ENCODE data around the gene CSKMT. TPM values are rescaled to one million over a fixed set of nuclear protein-coding genes. Genes with fewer than 3 reads are reported as not detected.
"Not testable (repeated sequence)": the region's sequence is repeated elsewhere in the genome, so short reads cannot be mapped to it uniquely, and the experiment has no call there.

CSKMT gene, protein sequence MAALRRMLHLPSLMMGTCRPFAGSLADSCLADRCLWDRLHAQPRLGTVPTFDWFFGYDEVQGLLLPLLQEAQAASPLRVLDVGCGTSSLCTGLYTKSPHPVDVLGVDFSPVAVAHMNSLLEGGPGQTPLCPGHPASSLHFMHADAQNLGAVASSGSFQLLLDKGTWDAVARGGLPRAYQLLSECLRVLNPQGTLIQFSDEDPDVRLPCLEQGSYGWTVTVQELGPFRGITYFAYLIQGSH
- total RNA-seq, result not detected

DNA sequence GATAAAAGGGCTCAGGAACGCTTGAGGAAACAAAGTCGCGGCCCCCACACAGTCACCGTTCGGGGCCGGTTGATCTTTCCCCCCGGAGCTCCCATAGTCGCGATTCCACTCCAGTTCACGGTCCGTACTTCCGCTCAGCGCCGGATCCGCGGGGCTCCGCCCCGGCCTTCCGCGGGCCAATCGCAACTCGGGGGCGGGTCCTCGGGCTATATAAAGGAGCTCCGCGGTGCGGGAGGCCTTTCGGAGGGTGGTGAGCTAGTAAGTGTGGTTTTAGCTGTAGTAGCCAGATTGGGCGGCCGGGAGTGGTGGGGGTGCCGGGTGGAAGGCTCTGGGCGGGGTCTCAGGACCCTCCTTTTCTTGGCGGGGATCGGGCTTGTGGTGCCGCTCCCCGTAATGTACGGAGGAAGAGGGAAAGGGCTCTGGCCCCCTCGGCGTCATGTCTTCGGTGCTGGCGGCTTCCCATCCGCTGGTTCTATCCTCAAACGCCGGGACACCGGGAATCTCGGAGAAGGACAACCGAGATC, at the start of gene CSKMT, which contains the start of gene C11orf98:
Gene CSKMT, plus strand, starts transcription at position 238 of the 524 bp plus-strand sequence. CDS start 568 bp downstream, outside the sequence.
Gene C11orf98, minus strand, starts transcription at position 136 of the 524 bp plus-strand sequence. Its CDS starts 41 bp downstream, at position 95.
- Histone ChIP-seq H3K4me1 (peaks cover 10 to 20% of the 10 kb centered on the region in 2 donors), H3K4me3 (peak within 1 kb of the TSS; percentile 71 to 93), H3K27me3 (no peaks in the 10 kb centered on the region), H3K36me3 (peaks cover 3 to 11% of the 10 kb centered on the region in 2 donors), H3K9me3 (no peaks in the 10 kb centered on the region), H3K27ac (peak within 1 kb of the TSS; percentile 80 to 89)
- TF ChIP-seq, protein P1, sequence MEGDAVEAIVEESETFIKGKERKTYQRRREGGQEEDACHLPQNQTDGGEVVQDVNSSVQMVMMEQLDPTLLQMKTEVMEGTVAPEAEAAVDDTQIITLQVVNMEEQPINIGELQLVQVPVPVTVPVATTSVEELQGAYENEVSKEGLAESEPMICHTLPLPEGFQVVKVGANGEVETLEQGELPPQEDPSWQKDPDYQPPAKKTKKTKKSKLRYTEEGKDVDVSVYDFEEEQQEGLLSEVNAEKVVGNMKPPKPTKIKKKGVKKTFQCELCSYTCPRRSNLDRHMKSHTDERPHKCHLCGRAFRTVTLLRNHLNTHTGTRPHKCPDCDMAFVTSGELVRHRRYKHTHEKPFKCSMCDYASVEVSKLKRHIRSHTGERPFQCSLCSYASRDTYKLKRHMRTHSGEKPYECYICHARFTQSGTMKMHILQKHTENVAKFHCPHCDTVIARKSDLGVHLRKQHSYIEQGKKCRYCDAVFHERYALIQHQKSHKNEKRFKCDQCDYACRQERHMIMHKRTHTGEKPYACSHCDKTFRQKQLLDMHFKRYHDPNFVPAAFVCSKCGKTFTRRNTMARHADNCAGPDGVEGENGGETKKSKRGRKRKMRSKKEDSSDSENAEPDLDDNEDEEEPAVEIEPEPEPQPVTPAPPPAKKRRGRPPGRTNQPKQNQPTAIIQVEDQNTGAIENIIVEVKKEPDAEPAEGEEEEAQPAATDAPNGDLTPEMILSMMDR (IDR thresholded peaks at IDR 0.05), result peak in 1 of 3 experiments; percentile 4
- peak; percentile 82 to 96 for DNase-seq (ENCODE audit: low spot score in 2 of 2)
- intact Hi-C loops (cut with DNase I), result loop anchor here (1.0 to 2.0 kb wide), 5 partner anchors 12 to 64 kb away; partner anchors contain the start of genes EML3, INTS5, ROM1 and TTC9C

DNA sequence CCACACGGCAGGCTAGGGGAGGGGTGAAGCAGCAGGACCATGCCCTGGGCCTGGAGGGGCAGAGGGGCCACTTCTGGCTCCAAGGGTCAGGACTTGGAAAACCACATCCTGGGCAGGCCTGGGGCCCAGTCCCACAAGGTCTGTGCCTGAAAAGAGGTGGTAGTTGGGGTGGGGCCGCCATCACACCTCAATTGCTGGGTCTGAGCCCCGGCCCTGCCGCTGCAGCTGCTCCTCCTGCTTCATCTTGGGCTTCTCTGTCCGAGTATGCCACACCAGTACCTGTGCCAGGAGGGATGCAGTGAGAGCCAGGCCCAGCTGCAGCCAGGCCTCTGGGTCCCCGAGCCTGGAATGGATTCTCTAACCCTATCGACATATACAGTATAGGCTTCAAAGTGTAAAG, 49.6 kb upstream of the CSKMT start:
- H3K9me3 ChIP-seq, result no peaks in the 10 kb centered on the region
- H3K36me3 ChIP-seq, result peaks cover 18 to 28% of the 10 kb centered on the region in 2 donors
- no peak overlapping the region for H3K27ac ChIP-seq
- intact Hi-C loops (cut with DNase I), result no loop called here
- no peaks in the 10 kb centered on the region for H3K27me3 ChIP-seq
- H3K4me3 ChIP-seq, result no peak overlapping the region
- peaks cover 9 to 22% of the 10 kb centered on the region in 2 donors for H3K4me1 ChIP-seq
- TF ChIP-seq, protein P1 (IDR thresholded peaks at IDR 0.05), result no peak
- DNase-seq (ENCODE audit: low spot score in 2 of 2), result no peak

DNA sequence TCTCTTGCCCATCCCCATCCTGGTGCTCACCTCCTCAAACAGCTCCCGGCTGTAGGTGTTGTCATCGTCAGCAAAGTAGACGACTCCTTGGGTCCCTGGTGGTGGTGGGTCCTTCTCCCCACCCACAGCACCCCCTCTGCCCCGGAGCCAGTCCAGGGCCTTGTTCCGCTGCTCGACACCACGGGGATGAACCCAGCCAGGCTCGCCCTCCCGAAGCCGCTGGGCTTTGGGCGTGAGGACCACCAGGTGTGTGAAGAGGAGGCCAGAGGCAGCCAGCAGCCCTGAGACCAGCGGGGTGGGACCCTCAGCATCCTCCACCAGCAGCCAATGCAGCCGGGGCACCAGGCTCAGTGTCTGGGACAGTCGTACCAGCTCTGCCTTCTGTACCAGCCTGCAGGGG, 48.2 kb upstream of the CSKMT start:
- H3K27ac ChIP-seq; H3K9me3 ChIP-seq; H3K4me3 ChIP-seq; intact Hi-C loops (cut with DNase I); H3K27me3 ChIP-seq; DNase-seq (ENCODE audit: low spot score in 2 of 2): not testable (repeated sequence)
- peaks cover 14 to 25% of the 10 kb centered on the region in 2 donors for H3K36me3 ChIP-seq
- peaks cover 4 to 15% of the 10 kb centered on the region in 2 donors for H3K4me1 ChIP-seq

DNA sequence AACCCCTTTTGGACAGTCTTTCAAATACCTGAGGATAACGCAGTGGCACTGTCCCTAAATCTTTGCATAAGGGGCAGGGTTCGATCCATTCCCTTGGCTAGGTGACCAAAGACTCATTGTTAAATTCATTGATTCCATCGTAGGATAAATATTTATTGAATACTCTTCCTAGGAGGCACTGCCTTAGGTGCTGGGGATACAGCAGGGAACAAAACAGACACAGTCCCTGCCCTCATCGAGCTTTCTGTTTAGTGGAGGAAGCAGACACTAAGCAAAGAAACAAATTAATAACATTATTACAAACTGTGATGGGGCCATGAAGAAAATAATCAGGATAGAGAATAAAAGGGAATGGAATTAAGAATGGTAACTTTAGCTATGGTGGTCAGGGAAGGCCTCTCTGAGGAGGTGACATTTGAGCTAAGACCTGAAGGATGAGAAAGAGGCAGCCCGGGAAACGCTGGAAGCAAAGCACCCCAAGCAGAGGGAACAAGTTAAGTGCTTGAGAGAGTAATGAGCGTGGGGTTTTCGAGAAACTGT, 44.0 kb upstream of the CSKMT start:
- intact Hi-C loops (cut with DNase I), result loop anchor here (1.0 to 2.0 kb wide), 3 partner anchors 8 to 106 kb away; partner anchors contain the start of genes HNRNPUL2 and ROM1
- Histone ChIP-seq H3K4me3 (peak overlapping the region; percentile 69 to 93), H3K27me3 (no peaks in the 10 kb centered on the region), H3K9me3 (no peaks in the 10 kb centered on the region), H3K36me3 (peaks cover 19 to 31% of the 10 kb centered on the region in 2 donors), H3K27ac (peak overlapping the region; percentile 67 to 92), H3K4me1 (peaks cover 4 to 10% of the 10 kb centered on the region in 2 donors)
- TF ChIP-seq, protein P1 (IDR thresholded peaks at IDR 0.05), result no peak
- DNase-seq (ENCODE audit: low spot score in 2 of 2), result no peak

DNA sequence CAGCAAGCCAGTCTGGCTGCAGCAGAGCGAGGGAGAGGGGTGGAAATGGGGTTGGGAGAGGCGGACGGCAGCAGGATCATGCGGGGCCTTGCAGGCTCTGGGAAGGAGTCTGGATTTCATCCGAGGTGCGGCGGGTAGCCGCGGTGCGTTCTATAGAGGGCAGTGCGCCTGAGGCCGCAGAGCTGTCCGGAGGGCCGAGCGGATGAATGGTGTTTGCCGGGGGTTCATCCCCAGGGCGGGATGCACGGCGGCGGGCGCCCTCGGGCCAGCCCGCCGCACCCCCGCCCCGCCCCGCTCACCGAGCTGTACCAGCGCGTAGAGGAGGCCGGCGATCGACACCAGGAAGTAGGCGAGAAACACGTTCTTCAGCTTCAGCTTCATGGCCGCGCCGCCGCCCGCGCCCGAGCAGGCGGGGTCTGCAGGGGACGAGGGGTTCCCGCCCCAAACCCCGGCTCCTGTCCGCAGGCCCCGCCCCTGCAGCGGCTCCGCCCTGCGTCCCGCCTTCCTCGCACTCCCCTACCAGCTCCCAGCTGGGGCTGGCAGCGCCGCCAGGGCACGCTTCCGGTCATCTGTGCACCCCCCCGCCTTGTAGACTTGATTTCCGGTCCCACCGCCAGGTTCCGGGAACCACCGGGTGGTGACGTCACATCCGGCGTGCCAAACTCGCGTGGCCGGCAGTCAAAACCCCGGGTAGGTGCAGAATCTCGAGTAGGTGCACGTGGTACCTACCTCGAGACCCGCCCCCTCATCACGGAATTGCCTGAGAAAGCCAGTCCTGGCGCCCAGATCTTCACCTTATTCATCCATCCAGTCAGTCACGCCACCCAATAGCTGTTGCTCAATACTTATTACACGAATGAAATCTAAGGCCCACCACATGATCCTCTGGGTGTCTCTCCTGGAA, 43.3 kb upstream of the CSKMT start, which contains the start of gene B3GAT3:
Gene B3GAT3, minus strand, starts transcription at position 420 of the 904 bp plus-strand sequence. Its CDS starts 39 bp downstream, at position 381.
- peaks cover 4 to 10% of the 10 kb centered on the region in 2 donors for H3K4me1 ChIP-seq
- H3K27me3 ChIP-seq, result no peaks in the 10 kb centered on the region
- peak within 1 kb of the TSS; percentile 69 to 93 for H3K4me3 ChIP-seq
- H3K9me3 ChIP-seq, result no peaks in the 10 kb centered on the region
- TF ChIP-seq, protein P1 (IDR thresholded peaks at IDR 0.05), result peak in 1 of 3 experiments; percentile 1
- H3K27ac ChIP-seq, result peak within 1 kb of the TSS; percentile 67 to 92
- intact Hi-C loops (cut with DNase I), result loop anchor here (1.0 to 2.0 kb wide), 5 partner anchors 9 to 105 kb away; partner anchors contain the start of genes GANAB, HNRNPUL2 and ROM1
- DNase-seq (ENCODE audit: low spot score in 2 of 2), result peak; percentile 92 to 99
- H3K36me3 ChIP-seq, result peaks cover 19 to 31% of the 10 kb centered on the region in 2 donors

Data from ascending aorta (tissue), 2 donors.